MG63 (cell line): Measurements from ENCODE around the gene KIF5A. TPM values are rescaled to one million over a fixed set of nuclear protein-coding genes. Genes with fewer than 3 reads are reported as not detected.

Experiments
- DNase-seq: peaks from one replicate; pipeline ENCODE4 v3.0.0-alpha.2; 2020
- H3K27me3 ChIP-seq: fragments of 250-450 bp; sonication (Bioruptor Pico); 2 replicates; pipeline ENCODE4 v1.5.1; 2020; ENCODE audit warnings: mild to moderate bottlenecking, moderate library complexity
- H3K36me3 ChIP-seq: fragments of 250-450 bp; sonication (Bioruptor Pico); 2 replicates; pipeline ENCODE4 v1.5.1; 2020; ENCODE audit warnings: mild to moderate bottlenecking, moderate library complexity
- H3K4me3 ChIP-seq: fragments of 250-450 bp; sonication (Bioruptor Pico); 2 replicates; pipeline ENCODE4 v1.5.1; 2020; ENCODE audit warnings: mild to moderate bottlenecking, moderate library complexity
- H3K9me3 ChIP-seq: fragments of 250-450 bp; sonication (Bioruptor Pico); 2 replicates; pipeline ENCODE4 v1.5.1; 2020; ENCODE audit warnings: mild to moderate bottlenecking, moderate library complexity
- total RNA-seq: library from RNA; depleted of rRNA; stranded (reverse); fragments of >200 nt; shearing (Covaris generic); gene quantifications from 2 replicates; pipeline ENCODE4 v1.2.3, GENCODE V29; 2014; ENCODE audit warnings: low replicate concordance

The KIF5A gene
- total RNA-seq, 1 experiment from 2014 or later, result not detected

GRCh38 chr12:57603815-57604453 is 54.1 kb downstream of the KIF5A start:
- Histone ChIP-seq H3K36me3 (no peaks in the 10 kb centered on the region; the same call in 1 of the 2 replicates), H3K4me3 (peak overlapping the region; percentile 43), H3K9me3 (no peaks in the 10 kb centered on the region), H3K27me3 (no peaks in the 10 kb centered on the region)
- peak; percentile 60 for DNase-seq

- no peak for DNase-seq
- H3K9me3 ChIP-seq, result no peaks in the 10 kb centered on the region
- no peaks in the 10 kb centered on the region for H3K36me3 ChIP-seq
- peak within 1 kb of the TSS; percentile 43 for H3K4me3 ChIP-seq
- no peaks in the 10 kb centered on the region for H3K27me3 ChIP-seq
These were observed 54.7 kb downstream of the KIF5A start, which contains the start of gene DTX3 for GRCh38 chr12:57604454-57604991. TSS of gene DTX3 (plus strand) at chr12:57604824. CDS start at chr12:57606518, 1,694 bp downstream.

GRCh38 chr12:57604992-57605810 is 55.4 kb downstream of the KIF5A start:
- Histone ChIP-seq H3K36me3 (no peaks in the 10 kb centered on the region), H3K4me3 (peak overlapping the region; percentile 43), H3K27me3 (no peaks in the 10 kb centered on the region), H3K9me3 (no peaks in the 10 kb centered on the region)
- no peak for DNase-seq

GRCh38 chr12:57605811-57606311 is 56.0 kb downstream of the KIF5A start:
- no peaks in the 10 kb centered on the region for H3K36me3 ChIP-seq
- no peaks in the 10 kb centered on the region for H3K27me3 ChIP-seq
- H3K9me3 ChIP-seq, result no peaks in the 10 kb centered on the region
- no peak overlapping the region for H3K4me3 ChIP-seq
- DNase-seq, result no peak

GRCh38 chr12:57606399-57606798 is 56.6 kb downstream of the KIF5A start:
- no peaks in the 10 kb centered on the region for H3K27me3 ChIP-seq
- no peaks in the 10 kb centered on the region for H3K36me3 ChIP-seq
- no peaks in the 10 kb centered on the region for H3K9me3 ChIP-seq
- DNase-seq, result no peak
- H3K4me3 ChIP-seq, result no peak overlapping the region

- Histone ChIP-seq H3K9me3 (no peaks in the 10 kb centered on the region), H3K27me3 (no peaks in the 10 kb centered on the region), H3K36me3 (no peaks in the 10 kb centered on the region), H3K4me3 (no peak overlapping the region)
- DNase-seq, result no peak
These were observed 57.0 kb downstream of the KIF5A start for GRCh38 chr12:57606821-57607220.

GRCh38 chr12:57607958-57608663 is 58.3 kb downstream of the KIF5A start:
- H3K9me3 ChIP-seq, result no peaks in the 10 kb centered on the region
- no peaks in the 10 kb centered on the region for H3K27me3 ChIP-seq
- H3K36me3 ChIP-seq, result no peaks in the 10 kb centered on the region
- DNase-seq, result no peak
- no peak overlapping the region for H3K4me3 ChIP-seq

- no peaks in the 10 kb centered on the region for H3K27me3 ChIP-seq
- no peak for DNase-seq
- no peak overlapping the region for H3K4me3 ChIP-seq
- no peaks in the 10 kb centered on the region for H3K36me3 ChIP-seq
- no peaks in the 10 kb centered on the region for H3K9me3 ChIP-seq
These were observed 59.4 kb downstream of the KIF5A start for GRCh38 chr12:57609101-57609780.

- Histone ChIP-seq H3K4me3 (no peak overlapping the region), H3K9me3 (no peaks in the 10 kb centered on the region), H3K27me3 (no peaks in the 10 kb centered on the region), H3K36me3 (peaks cover under 1% of the 10 kb centered on the region; the same call in 1 of the 2 replicates)
- DNase-seq, result no peak
These were observed 60.1 kb downstream of the KIF5A start for GRCh38 chr12:57609781-57610553.

GRCh38 chr12:57610554-57611107 is 60.8 kb downstream of the KIF5A start:
- Histone ChIP-seq H3K27me3 (no peaks in the 10 kb centered on the region), H3K9me3 (no peaks in the 10 kb centered on the region), H3K4me3 (peak overlapping the region; percentile 81), H3K36me3 (peaks cover 3% of the 10 kb centered on the region; the same call in 1 of the 2 replicates)
- no peak for DNase-seq

- DNase-seq, result peak; percentile 75
- no peaks in the 10 kb centered on the region for H3K9me3 ChIP-seq
- peak within 1 kb of the TSS; percentile 81 for H3K4me3 ChIP-seq
- H3K27me3 ChIP-seq, result no peaks in the 10 kb centered on the region
- H3K36me3 ChIP-seq, result peaks cover 3% of the 10 kb centered on the region; the same call in 1 of the 2 replicates
These were observed 61.4 kb downstream of the KIF5A start, which contains the start of gene ARHGEF25 for GRCh38 chr12:57611108-57611826. TSS of gene ARHGEF25 (plus strand) at chr12:57611435. CDS start at chr12:57611895, 460 bp downstream.

GRCh38 chr12:57611827-57612710 is 62.2 kb downstream of the KIF5A start:
- Histone ChIP-seq H3K4me3 (peak overlapping the region; percentile 81), H3K36me3 (peaks cover 4% of the 10 kb centered on the region; the same call in 1 of the 2 replicates), H3K9me3 (no peaks in the 10 kb centered on the region), H3K27me3 (no peaks in the 10 kb centered on the region)
- DNase-seq, result no peak

GRCh38 chr12:57612711-57613426 is 63.0 kb downstream of the KIF5A start:
- Histone ChIP-seq H3K36me3 (peaks cover 4% of the 10 kb centered on the region; the same call in 1 of the 2 replicates), H3K4me3 (no peak overlapping the region), H3K9me3 (no peaks in the 10 kb centered on the region), H3K27me3 (no peaks in the 10 kb centered on the region)
- DNase-seq, result no peak
